PFSK-1 (cell line): ENCODE results near the gene TMPRSS5.

Experiments used
- FOXP2 ChIP-seq: optimal IDR thresholded peaks from 2 replicates; pipeline ENCODE3; 2011; ENCODE audit warnings: borderline replicate concordance, control low read depth, inconsistent platforms; ENCODE audit not compliant: insufficient read depth; ENCODE audit errors: extremely low read length, extremely low read depth
- POLR2AphosphoS5 ChIP-seq: IDR thresholded peaks from 2 replicates; pipeline ENCODE4 v1.6.1; 2012; ENCODE audit warnings: low read depth, mild to moderate bottlenecking, control low read depth, low read length, moderate library complexity
- SIN3A ChIP-seq: IDR thresholded peaks from 2 replicates; pipeline ENCODE4 v1.6.1; 2012; ENCODE audit warnings: mild to moderate bottlenecking, low read length, moderate library complexity, borderline replicate concordance; ENCODE audit not compliant: insufficient read depth
- TAF1 ChIP-seq: IDR thresholded peaks from 2 replicates; pipeline ENCODE4 v1.6.1; 2012; ENCODE audit warnings: low read length, control low read depth, borderline replicate concordance; ENCODE audit not compliant: insufficient read depth
- TF ChIP-seq, protein P1 (sequence below), 2 experiments: IDR thresholded peaks; 2 replicates each; pipeline versions ENCODE4 v1.6.1 to v1.8.0; 2011 to 2012; ENCODE audit warnings: low read depth in 2 of 2, low read length in 2 of 2, control low read depth in 1 of 2, inconsistent platforms in 1 of 2, mild to moderate bottlenecking in 1 of 2, moderate library complexity in 1 of 2; ENCODE audit not compliant: insufficient read depth in 1 of 2

The TMPRSS5 gene

DNA sequence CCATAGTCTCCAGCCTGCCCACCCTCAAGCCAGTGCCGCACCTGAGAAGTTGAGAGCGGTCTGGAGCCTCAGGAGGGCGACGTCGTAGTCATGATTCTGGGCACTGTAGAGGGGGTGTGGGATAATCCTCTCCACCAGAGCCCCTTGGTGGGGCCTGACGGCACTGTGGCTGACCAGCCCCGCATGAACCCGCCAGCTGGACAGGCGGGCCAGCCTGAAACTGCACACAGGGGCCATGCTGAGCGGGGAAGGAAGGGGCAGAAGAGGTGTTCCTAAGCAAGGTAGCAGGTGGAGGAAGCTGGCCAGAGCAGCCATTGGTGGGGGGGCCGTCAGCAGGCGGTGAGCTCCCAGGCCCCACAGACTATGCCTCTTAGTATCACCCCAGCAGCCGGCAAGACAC lies 13.1 kb downstream of the TMPRSS5 start:
- TF ChIP-seq SIN3A (no peak), POLR2AphosphoS5 (no peak), FOXP2 (no peak), TAF1 (no peak)
- TF ChIP-seq, protein P1, sequence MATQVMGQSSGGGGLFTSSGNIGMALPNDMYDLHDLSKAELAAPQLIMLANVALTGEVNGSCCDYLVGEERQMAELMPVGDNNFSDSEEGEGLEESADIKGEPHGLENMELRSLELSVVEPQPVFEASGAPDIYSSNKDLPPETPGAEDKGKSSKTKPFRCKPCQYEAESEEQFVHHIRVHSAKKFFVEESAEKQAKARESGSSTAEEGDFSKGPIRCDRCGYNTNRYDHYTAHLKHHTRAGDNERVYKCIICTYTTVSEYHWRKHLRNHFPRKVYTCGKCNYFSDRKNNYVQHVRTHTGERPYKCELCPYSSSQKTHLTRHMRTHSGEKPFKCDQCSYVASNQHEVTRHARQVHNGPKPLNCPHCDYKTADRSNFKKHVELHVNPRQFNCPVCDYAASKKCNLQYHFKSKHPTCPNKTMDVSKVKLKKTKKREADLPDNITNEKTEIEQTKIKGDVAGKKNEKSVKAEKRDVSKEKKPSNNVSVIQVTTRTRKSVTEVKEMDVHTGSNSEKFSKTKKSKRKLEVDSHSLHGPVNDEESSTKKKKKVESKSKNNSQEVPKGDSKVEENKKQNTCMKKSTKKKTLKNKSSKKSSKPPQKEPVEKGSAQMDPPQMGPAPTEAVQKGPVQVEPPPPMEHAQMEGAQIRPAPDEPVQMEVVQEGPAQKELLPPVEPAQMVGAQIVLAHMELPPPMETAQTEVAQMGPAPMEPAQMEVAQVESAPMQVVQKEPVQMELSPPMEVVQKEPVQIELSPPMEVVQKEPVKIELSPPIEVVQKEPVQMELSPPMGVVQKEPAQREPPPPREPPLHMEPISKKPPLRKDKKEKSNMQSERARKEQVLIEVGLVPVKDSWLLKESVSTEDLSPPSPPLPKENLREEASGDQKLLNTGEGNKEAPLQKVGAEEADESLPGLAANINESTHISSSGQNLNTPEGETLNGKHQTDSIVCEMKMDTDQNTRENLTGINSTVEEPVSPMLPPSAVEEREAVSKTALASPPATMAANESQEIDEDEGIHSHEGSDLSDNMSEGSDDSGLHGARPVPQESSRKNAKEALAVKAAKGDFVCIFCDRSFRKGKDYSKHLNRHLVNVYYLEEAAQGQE (IDR thresholded peaks at IDR 0.05; ENCODE audit: insufficient read depth in 1 of 2, low read depth in 2 of 2, low read length in 2 of 2), result no peak

DNA sequence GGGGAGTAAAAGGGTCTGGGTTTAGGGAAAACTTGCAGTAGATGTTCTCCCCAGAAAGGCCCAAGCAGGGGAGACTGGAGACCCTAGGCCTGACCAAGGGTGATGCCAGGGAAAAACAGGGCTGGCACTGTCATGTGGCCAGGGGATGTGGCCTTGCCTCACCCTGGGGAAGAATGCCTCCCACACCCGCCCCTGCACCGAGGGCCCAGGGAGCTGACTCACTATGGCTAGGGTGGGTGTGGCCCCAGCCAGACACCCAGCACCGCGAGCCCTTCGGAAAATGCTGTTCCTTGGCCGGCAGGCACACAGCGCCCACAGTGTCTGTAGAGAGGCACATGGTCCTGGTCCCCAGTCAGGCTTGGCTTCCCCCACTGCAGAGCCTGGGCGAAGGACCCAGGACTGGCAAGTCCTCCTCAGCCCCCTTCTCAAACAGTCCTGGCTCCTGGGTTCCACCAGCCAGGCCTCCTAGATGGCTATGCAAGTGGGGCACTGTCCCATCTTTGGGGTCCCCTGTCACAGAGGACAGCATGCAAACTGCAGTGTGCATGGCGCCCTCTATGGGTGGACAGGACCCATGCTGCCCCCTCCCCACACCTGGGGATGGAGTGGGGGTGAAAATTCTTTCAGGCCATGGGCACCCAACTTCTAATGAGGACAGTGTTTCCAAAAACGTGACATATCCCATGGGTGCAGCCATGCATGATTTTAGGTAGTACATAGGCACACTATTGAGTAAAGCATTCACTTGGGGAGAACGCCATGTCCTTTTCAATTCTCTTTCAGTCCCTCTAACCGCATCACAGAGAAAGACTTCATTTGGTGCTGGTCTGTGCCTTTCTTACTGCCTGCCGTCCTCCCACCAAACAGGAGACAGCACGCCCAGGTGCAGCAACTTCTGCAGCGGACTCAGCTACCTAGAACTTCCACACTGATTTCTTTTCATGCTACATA lies 15.2 kb downstream of the TMPRSS5 start:
- TF ChIP-seq FOXP2 (no peak), SIN3A (no peak), TAF1 (no peak)
- TF ChIP-seq, protein P1 (IDR thresholded peaks at IDR 0.05; ENCODE audit: insufficient read depth in 1 of 2, low read depth in 2 of 2, low read length in 2 of 2), result no peak

DNA sequence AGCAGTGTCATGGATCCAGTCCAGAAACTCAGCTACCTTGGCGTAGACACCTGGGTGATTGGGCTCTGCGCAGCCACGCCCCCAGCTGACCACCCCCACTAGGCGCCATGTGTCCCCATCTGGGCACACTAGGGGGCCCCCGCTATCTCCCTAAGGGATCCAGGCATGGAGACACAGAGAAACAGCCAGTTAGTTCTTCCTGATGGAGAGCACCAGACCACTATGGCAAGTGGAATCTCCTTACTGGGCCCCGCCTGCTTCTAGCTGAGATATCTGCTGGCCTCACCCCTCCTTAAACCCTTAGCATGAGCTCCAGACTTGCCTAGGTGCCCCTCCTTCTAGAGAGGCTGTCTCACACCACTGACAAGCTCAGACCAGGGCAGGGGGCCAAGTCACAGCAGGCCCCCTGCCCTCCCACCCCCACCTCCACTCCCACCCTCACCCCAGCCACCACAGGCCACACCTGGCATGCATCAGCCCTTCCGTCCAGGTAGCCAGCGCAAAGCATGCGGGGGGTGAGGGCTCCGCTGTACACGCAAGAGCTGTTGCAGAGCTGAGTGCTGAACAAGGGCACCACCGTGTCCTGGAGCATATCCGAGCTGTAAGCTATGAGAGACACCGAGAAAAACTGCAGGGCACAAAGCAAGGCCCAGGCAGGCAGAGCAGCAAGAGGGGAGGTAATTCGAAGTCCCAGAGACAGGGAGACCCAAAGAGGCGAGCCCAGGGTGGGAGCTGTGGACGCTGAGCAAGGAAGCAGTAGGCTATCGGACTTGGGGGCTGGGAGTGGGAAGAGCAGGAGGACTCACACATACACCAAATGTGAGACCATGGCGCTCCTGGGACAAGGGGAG lies 16.1 kb downstream of the TMPRSS5 start:
- no peak for TF ChIP-seq TAF1
- TF ChIP-seq, protein P1 (IDR thresholded peaks at IDR 0.05; ENCODE audit: insufficient read depth in 1 of 2, low read depth in 2 of 2, low read length in 2 of 2), result no peak

DNA sequence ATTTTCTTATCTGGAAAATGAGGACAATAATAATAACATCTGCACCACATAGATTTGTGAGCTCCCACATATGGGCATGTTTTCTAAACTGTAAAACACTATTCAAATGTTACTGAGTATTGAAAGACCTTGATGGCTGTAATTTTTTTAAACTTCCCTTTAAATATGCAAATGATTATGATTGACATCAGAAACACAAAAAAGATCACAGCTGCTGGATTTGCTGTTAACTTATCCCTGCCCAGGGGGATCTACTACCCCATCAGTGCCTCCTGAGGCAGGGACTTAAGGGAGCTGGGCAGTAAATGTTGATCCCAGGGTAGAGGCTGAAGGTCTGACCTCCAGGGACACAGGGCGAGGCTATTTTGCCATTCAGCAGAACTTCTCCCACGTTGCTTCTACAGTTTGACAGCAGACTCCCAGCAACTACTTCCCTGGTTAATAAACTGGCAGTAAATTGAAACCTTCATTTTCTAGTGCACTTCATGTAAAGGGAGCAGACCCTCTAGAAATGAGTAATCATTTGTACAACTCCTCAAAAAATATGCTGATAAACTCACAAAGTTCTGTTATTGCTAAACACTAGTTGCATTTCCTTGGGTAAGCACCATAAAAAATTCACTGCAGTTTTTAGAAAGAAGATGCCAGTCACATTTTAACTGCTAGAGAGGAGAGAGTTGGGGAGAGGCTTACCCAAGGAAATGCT lies 20.3 kb downstream of the TMPRSS5 start:
- TF ChIP-seq SIN3A, result no peak
- TF ChIP-seq FOXP2, result no peak

DNA sequence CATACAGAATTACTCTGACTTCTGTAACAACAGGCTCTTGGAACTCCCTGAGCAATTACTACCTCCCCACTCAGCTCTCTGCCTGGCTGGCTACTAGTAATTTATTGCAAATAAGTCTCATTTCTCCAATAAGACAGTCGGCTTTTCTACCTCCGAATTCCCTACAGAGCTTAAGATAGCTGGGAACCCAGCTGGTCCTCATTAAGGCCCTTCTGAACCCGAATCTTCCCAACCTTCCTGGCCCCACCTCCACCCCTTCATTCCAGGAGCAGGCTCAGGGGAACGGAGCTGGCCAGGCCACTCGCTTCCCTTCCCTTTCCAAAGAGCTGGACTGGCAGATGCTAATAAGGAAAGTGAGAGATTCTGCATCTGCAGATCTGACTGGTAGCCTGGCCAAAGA lies 21.6 kb downstream of the TMPRSS5 start:
- no peak for TF ChIP-seq TAF1
- no peak for TF ChIP-seq POLR2AphosphoS5
- no peak for TF ChIP-seq SIN3A
- TF ChIP-seq FOXP2, result no peak
- TF ChIP-seq, protein P1 (IDR thresholded peaks at IDR 0.05; ENCODE audit: insufficient read depth in 1 of 2, low read depth in 2 of 2, low read length in 2 of 2), result no peak
